GM19193 (cell line): ENCODE data around the gene MDK.

Experiments
- POLR2A ChIP-seq: IDR thresholded peaks from 4 replicates; pipeline ENCODE4 v1.6.1; 2011; ENCODE audit not compliant: insufficient read depth, insufficient read length; ENCODE audit errors: extremely low read depth

Gene MDK, protein sequence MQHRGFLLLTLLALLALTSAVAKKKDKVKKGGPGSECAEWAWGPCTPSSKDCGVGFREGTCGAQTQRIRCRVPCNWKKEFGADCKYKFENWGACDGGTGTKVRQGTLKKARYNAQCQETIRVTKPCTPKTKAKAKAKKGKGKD

GRCh38 chr11:46381048-46381818 lies at the start of gene MDK:
TSS of gene MDK (plus strand) at chr11:46381669. CDS start at chr11:46382058, 389 bp downstream.
- TF ChIP-seq POLR2A, result no peak

DNA sequence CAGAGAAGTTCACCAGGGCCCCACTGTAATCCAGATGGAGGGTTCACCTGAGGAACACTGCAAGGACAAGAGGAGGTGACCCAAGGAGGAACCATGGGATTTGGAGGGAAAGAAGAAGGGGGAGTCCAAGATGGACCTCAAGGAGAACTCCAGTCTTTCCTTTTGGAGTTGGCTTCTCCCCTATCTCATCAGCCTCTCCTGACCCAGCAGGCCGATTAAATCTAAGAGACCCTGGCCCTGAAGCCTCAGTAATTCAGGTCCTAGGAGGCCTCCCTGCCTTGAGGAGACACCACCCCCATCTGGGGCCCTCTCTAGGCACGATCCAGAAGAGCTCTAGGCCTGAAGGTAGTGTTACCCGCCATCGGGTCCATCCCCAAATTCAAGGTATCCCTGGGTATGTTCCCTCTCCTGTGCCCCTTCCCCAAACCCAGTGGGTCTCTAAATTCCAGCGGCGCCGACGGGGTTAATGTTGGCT lies 49.3 kb upstream of the MDK start:
- no peak for TF ChIP-seq POLR2A

DNA sequence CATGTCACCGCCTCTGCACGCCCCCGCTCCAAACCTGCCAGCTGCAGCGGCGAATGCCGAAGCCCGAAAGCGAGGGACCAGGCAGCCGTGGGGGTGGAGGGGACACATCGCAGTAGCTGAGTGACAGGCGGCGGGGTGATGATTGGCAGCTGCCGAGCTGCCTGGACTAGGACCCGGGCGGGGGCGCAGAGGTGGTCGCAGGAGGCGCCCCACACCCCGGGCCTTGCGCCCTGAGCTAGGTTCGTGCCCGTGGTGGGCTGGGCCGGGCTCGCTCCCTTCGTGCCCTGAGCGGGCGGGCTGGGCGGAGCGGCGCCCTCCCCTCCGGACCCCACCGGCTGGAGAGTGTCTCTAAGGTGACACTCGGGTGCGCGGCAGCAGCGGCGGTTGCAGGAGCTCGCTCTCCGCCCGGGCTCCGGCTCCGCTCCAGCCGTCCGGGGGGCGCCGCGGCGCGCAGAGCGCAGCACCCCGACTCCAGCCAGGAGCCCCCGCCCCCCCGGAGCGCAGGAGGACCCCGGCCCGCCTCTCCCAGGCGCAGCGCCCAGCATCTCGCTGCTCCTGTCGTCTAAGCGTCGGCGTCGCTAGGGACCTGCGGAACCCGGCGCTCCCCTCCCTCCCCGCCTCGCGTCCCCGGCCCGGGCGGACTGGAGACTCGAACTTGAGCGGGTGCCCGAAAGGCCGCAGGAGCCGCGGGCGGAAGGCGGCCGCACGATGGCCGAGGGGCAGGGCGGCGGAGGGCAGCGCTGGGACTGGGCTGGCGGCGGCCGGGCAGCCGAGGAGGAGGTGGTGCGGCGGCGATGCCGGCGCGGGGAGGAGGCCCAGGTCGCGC lies 48.7 kb upstream of the MDK start:
- TF ChIP-seq POLR2A, result no peak

DNA sequence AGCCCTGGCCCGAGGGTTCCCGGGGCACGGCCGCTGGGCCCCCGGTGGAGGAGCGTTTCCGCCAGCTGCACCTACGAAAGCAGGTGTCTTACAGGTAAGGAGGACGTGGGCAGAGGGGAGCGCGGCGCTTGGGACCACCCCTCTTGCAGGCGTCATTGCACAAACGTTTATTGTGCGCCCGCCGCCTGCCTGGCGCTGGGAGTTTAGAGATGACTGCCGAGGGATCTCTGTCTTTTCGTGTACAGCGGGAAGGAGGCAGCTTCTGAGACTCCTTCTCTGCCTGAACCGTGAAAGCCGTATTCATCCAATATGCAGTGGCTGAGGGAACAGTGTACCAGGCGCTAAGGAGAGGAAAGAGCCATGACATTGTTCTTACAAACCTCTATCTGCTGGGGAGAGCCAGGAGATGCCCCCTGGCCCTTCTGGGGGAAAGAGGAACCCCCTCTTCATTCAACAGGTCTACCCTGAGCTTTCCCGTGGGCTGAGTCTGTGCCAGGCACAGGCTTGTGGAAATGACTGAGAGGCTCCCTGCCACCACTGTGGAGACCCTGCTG lies 48.0 kb upstream of the MDK start:
- no peak for TF ChIP-seq POLR2A

GRCh38 chr11:46334211-46334610 lies 47.3 kb upstream of the MDK start:
- no peak for TF ChIP-seq POLR2A

DNA sequence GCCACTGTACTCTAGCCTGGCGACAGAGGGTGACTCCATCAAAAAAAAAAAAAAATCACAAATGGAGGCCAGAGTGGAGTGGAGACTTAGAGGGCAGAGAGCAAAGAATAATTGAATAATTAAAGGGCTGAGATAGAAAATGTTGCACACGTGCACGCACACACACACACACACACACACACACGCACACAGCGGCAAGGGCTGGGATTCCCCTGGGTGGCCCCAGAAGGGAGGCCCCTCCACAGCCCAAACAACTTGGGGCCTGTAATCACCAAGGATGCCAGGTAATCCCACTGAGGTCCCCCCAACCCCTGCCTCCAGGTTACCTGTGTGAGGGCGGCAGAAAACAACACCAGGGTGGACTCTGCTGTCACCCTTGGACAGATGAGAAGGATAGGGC lies 46.2 kb upstream of the MDK start:
- no peak for TF ChIP-seq POLR2A

- no peak for TF ChIP-seq POLR2A
These were observed 45.4 kb upstream of the MDK start for GRCh38 chr11:46335890-46336562.

- TF ChIP-seq POLR2A, result no peak
These were observed 44.8 kb upstream of the MDK start for GRCh38 chr11:46336563-46337180.

DNA sequence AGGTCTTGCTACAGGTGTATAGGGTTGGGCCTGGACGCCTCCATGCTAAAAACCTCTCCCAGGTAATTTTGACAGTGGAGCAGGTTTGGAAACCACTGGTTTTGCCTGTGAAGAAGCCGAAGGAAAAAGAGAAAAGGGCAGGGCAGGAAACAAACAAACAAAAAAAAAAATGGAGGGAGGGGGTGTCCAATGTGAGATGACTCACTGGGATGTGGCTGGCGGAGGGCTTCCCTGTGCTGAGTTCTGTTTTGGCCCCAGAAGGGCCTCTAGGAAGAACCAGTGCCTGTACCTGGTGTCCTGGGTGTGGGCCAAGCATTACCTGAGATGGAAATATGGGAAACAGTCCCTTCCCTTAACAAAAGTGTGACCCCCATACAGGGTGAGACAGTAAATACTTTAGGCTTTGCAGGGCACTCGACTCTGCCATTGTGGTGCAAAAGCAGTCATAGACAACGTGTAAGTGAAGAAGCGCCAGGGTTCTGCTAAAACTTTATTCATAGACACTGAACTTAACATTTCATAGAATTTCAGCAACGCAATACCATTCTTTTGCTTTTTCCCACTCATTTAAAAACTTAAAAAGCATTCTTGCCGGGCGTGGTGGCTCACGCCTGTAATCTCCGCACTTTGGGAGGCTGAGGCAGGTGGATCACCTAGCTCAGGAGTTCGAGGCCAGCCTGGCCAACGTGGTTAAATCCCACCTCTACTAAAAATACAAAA lies 43.7 kb upstream of the MDK start:
- no peak for TF ChIP-seq POLR2A

DNA sequence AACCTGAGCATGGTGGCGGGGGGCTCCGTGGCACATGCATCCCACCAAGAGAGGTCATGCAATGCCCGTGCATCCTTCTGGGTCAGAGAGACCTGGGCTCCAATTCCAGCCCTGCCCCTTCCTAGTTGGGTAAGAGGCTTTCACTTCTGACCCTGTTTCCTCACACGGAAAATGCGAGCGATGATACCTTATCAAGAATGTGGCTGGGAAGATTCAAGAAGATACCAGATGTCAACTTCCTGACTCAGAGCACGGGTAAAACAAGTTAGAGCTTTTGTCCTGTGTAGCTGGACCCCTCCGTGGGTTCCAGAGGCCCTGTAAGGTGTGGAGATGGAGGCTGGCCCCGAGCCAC lies 42.9 kb upstream of the MDK start:
- no peak for TF ChIP-seq POLR2A

- TF ChIP-seq POLR2A, result no peak
These were observed 42.3 kb upstream of the MDK start for GRCh38 chr11:46338988-46339666.

DNA sequence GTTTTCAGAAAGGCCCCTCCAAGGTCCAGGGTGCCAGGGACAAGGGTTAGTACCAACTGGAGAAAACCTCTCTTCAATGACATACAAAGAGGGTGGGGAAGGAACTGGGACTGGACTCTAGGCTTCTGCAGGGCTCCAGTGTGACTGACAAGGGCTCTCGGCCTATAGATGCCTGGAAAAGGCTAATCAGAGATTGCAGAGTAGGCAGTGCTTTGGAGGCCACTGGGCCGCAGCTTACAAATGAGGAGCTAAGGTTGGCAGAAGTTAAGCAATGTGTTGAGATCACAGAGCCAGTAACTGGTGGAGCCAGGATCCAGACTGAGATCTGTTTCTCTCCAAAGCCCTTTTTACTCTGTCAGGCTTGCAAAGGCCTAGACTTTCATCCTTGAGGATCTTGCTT lies 41.7 kb upstream of the MDK start:
- no peak for TF ChIP-seq POLR2A

DNA sequence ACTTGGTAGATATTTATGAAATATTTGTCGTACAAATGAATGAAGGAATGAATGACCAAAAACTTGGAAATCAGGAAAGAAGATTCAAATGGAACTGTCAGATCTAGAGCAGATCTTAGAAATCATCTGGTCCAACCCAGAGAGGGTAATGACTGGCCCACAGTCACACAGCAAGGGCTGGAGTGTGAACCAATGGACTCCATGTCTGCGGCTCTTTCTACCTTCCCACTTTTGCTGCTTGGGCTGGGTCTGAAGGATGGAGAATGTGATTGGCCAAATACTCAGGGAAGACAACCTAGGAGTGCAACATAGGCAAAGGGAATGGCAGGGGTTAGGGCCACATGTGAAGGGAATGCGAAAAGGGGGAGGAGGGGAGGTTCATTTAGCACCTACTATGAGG lies 40.0 kb upstream of the MDK start:
- TF ChIP-seq POLR2A, result no peak

DNA sequence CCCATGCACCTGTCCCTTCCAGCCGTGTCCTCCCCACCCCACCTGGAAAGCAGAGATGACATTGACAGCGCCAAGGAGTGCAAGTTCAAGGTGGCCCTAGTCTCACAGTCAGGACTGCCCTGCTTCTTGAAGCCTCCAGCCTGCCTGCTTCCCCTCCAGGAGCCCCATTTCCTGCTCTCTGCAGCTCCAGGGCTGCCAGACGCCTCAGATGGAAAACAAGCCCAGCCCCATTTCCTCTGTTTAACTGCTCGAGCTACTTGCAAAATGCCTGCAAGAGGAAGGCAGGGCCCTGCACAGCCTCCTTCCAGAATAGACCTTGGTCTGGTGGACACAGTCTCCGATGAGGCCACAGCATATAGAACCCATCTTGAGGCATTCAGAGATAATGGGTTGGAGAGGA lies 39.2 kb upstream of the MDK start:
- no peak for TF ChIP-seq POLR2A

- no peak for TF ChIP-seq POLR2A
These were observed 37.9 kb upstream of the MDK start for GRCh38 chr11:46343520-46343919.
